Caco-2 (cell line): Measurements from ENCODE around the gene C18orf63. TPM values are rescaled to one million over a fixed set of nuclear protein-coding genes. Genes with fewer than 3 reads are reported as not detected.
A peak's percentile ranks its signal among the peaks of the same experiment; 100 is the strongest.
"Not testable (repeated sequence)": the region's sequence is repeated elsewhere in the genome, so short reads cannot be mapped to it uniquely, and the experiment has no call there.

Experiments
- BruUV-seq: library from RNA; stranded (reverse); fragments of 400-500 nt; replicated peaks from 2 replicates; lab custom pipeline; 2021; lab: Mats Ljungman, UMichigan
- CTCF ChIA-PET: fragments of 300-600 bp; sonication (Branson Sonifier 250); formaldehyde crosslinking; loops from one replicate; lab custom pipeline; 2022; ENCODE audit warnings: antibody characterized with exemption; lab: Charles Lee
- POLR2A ChIA-PET: fragments of 300-600 bp; sonication (Branson Sonifier 250); formaldehyde crosslinking; loops from one replicate; lab custom pipeline; 2022; ENCODE audit warnings: antibody characterized with exemption; lab: Charles Lee
- DNase-seq, 2 experiments: peaks; one replicate each; pipeline versions ENCODE4 v3.0.0 to v3.0.0-alpha.2; 2020 to 2022
- H3K27me3 ChIP-seq: replicated peaks from 2 replicates; pipeline ENCODE4 v1.6.0; 2011; ENCODE audit warnings: low read length; ENCODE audit not compliant: control insufficient read depth, insufficient read depth
- H3K36me3 ChIP-seq: 2 replicates; pipeline ENCODE4 v1.5.1; 2011; ENCODE audit warnings: low read length; ENCODE audit not compliant: control insufficient read depth, insufficient read depth
- H3K4me1 ChIP-seq: fragments of 250-450 bp; sonication (Bioruptor Pico); 2 replicates; pipeline ENCODE4 v1.5.1; 2020; ENCODE audit warnings: mild to moderate bottlenecking
- H3K4me3 ChIP-seq: 2 replicates; pipeline ENCODE4 v1.5.1; 2011; ENCODE audit warnings: low read depth, mild to moderate bottlenecking, control low read depth, low read length
- H3K9me3 ChIP-seq: fragments of 250-450 bp; sonication (Bioruptor Pico); 2 replicates; pipeline ENCODE4 v1.5.1; 2020; ENCODE audit warnings: mild to moderate bottlenecking, moderate library complexity
- H3K27ac Mint-ChIP-seq: one replicate; pipeline ENCODE4 v1.8.0; 2022; ENCODE audit warnings: mixed read lengths; ENCODE audit not compliant: unreplicated experiment
- H3K27me3 Mint-ChIP-seq: one replicate; pipeline ENCODE4 v1.8.0; 2022; ENCODE audit warnings: mixed read lengths; ENCODE audit not compliant: insufficient read depth, unreplicated experiment
- H3K36me3 Mint-ChIP-seq: one replicate; pipeline ENCODE4 v1.8.0; 2022; ENCODE audit warnings: mild to moderate bottlenecking, mixed read lengths; ENCODE audit not compliant: insufficient read depth, unreplicated experiment
- H3K4me1 Mint-ChIP-seq: one replicate; pipeline ENCODE4 v1.8.0; 2022; ENCODE audit warnings: low read depth, mixed read lengths; ENCODE audit not compliant: unreplicated experiment
- H3K4me3 Mint-ChIP-seq: one replicate; pipeline ENCODE4 v1.8.0; 2022; ENCODE audit warnings: mild to moderate bottlenecking, moderate library complexity, mixed read lengths; ENCODE audit not compliant: unreplicated experiment
- H3K9me3 Mint-ChIP-seq: one replicate; pipeline ENCODE4 v1.8.0; 2022; ENCODE audit warnings: mixed read lengths; ENCODE audit not compliant: unreplicated experiment
- CTCF ChIP-seq, 2 experiments: fragments of 200-600 bp in 1 of 2; IDR thresholded peaks; 1 replicate in 1 of 2; 2 replicates in 1 of 2; pipeline versions ENCODE4 v1.5.1 to v1.8.0; 2011 to 2022; ENCODE audit warnings: antibody characterized with exemption in 1 of 2, control low read depth in 1 of 2, inconsistent platforms in 1 of 2, low read depth in 1 of 2, low read length in 1 of 2, mild to moderate bottlenecking in 1 of 2, moderate library complexity in 1 of 2; ENCODE audit not compliant: insufficient read depth in 1 of 2, severe bottlenecking in 1 of 2, unreplicated experiment in 1 of 2
- intact Hi-C: fragments of 100-400 bp; cut with micrococcal nuclease; formaldehyde crosslinking; loops from one replicate; pipeline ENCODE4 v1.10.0; 2022; ENCODE audit not compliant: unreplicated experiment
- total RNA-seq: library from RNA; stranded (reverse); gene quantifications from 2 replicates; pipeline ENCODE4 v1.2.3, GENCODE V29; 2022

Gene C18orf63
- total RNA-seq, 1 experiment from 2014 or later, result not detected

GRCh38 chr18:74291472-74291770 is 24.2 kb upstream of the C18orf63 start:
- Mint-ChIP-seq H3K4me3 (peak overlapping the region; percentile 78), H3K9me3 (no peaks in the 10 kb centered on the region), H3K4me1 (peaks cover 10% of the 10 kb centered on the region), H3K27me3 (no peaks in the 10 kb centered on the region), H3K27ac (peak overlapping the region; percentile 54), H3K36me3 (peaks cover 18% of the 10 kb centered on the region)
- no TSS peak for BruUV-seq
- intact Hi-C loops, result loop anchor here (1.0 to 2.0 kb wide), 2 partner anchors 39 to 49 kb away; no protein-coding TSS in a partner anchor
- H3K9me3 ChIP-seq, result no peaks in the 10 kb centered on the region
- no peaks in the 10 kb centered on the region for H3K27me3 ChIP-seq
- H3K36me3 ChIP-seq, result no peaks in the 10 kb centered on the region
- TF ChIP-seq CTCF (IDR thresholded peaks at IDR 0.05; ENCODE audit: insufficient read depth in 1 of 2, low read depth in 1 of 2, low read length in 1 of 2, severe bottlenecking in 1 of 2, unreplicated experiment in 1 of 2), result no peak
- no peak for DNase-seq
- ChIA-PET POLR2A (no interaction called here), CTCF (no interaction called here)
- H3K4me3 ChIP-seq, result peak overlapping the region; percentile 58
- 0 out of 2 replicates have a peak, but pooled peaks cover 5% of the 10 kb centered on the region for H3K4me1 ChIP-seq

- Histone ChIP-seq H3K27me3 (no peaks in the 10 kb centered on the region), H3K4me1 (0 out of 2 replicates have a peak, but pooled peaks cover 5% of the 10 kb centered on the region), H3K36me3 (no peaks in the 10 kb centered on the region), H3K9me3 (no peaks in the 10 kb centered on the region), H3K4me3 (peak within 1 kb of the TSS; percentile 58)
- H3K9me3 Mint-ChIP-seq, result no peaks in the 10 kb centered on the region
- peaks cover 10% of the 10 kb centered on the region for H3K4me1 Mint-ChIP-seq
- TF ChIP-seq CTCF (IDR thresholded peaks at IDR 0.05; ENCODE audit: insufficient read depth in 1 of 2, low read depth in 1 of 2, low read length in 1 of 2, severe bottlenecking in 1 of 2, unreplicated experiment in 1 of 2), result no peak
- POLR2A ChIA-PET, result no interaction called here
- peak; percentile 94 to 95 for DNase-seq
- peaks cover 18% of the 10 kb centered on the region for H3K36me3 Mint-ChIP-seq
- no TSS peak for BruUV-seq
- no peaks in the 10 kb centered on the region for H3K27me3 Mint-ChIP-seq
- H3K27ac Mint-ChIP-seq, result peak within 1 kb of the TSS; percentile 54
- H3K4me3 Mint-ChIP-seq, result peak within 1 kb of the TSS; percentile 78
- CTCF ChIA-PET, result interaction anchor here (0.6 kb wide), 1 partner anchor 94 kb away, joined by 3 read pairs; no protein-coding TSS in a partner anchor
- intact Hi-C loops, result loop anchor here (1.0 to 2.0 kb wide), 3 partner anchors 39 to 96 kb away; no protein-coding TSS in a partner anchor
These were observed 23.7 kb upstream of the C18orf63 start, which contains the start of gene CYB5A for GRCh38 chr18:74291771-74292540. CYB5A (minus strand) TSS chr18:74291963; CDS start chr18:74291875, 88 bp downstream.

DNA sequence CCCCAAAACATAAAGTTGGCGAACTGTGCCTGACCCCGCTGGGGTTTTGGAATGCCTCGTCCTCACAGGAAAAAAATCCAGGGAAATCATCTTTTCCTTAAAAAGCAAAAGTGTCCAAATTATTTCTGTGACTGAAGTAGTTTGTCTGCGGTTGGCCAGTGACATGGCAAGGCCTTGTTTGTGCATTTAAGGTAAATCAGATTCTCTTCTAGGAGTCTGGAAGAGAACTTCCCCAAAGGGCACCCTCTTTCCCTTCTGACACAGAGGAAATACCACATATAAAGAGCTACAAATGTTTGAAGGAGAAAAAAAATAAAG is 23.1 kb upstream of the C18orf63 start:
- no peak for DNase-seq
- Mint-ChIP-seq H3K4me1 (peaks cover 10% of the 10 kb centered on the region), H3K36me3 (peaks cover 18% of the 10 kb centered on the region), H3K9me3 (no peaks in the 10 kb centered on the region), H3K4me3 (peak overlapping the region; percentile 78), H3K27me3 (no peaks in the 10 kb centered on the region), H3K27ac (no peak overlapping the region)
- TF ChIP-seq CTCF (IDR thresholded peaks at IDR 0.05; ENCODE audit: insufficient read depth in 1 of 2, low read depth in 1 of 2, low read length in 1 of 2, severe bottlenecking in 1 of 2, unreplicated experiment in 1 of 2), result no peak
- Histone ChIP-seq H3K36me3 (no peaks in the 10 kb centered on the region), H3K9me3 (no peaks in the 10 kb centered on the region), H3K27me3 (no peaks in the 10 kb centered on the region), H3K4me1 (0 out of 2 replicates have a peak, but pooled peaks cover 5% of the 10 kb centered on the region), H3K4me3 (peak overlapping the region; percentile 39)
- CTCF ChIA-PET, result interaction anchor here (0.6 to 0.7 kb wide), 2 partner anchors 34 to 94 kb away, joined by 3 read pairs; no protein-coding TSS in a partner anchor
- no TSS peak for BruUV-seq
- POLR2A ChIA-PET, result no interaction called here
- intact Hi-C loops, result loop anchor here (1.0 kb wide), 1 partner anchor 96 kb away; no protein-coding TSS in a partner anchor

DNA sequence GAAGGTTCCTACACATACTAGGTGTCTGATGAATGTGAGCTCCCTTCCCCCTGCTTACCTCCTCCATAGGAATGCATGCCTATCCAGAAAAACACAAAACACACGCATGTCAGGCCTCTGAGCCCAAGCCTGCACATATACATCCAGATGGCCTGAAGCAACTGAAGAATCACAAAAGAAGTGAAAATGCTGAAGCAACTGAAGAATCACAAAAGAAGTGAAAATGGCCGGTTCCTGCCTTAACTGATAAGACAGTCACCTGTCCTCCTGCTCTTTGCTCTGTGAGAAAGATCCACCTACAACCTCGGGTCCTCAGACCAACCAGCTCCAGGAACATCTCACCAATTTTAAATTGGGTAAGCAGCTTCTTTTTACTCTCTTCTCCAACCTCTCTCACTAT is 22.7 kb upstream of the C18orf63 start:
- H3K36me3 ChIP-seq, H3K4me1 ChIP-seq, POLR2A ChIA-PET, H3K27me3 Mint-ChIP-seq, H3K9me3 ChIP-seq, BruUV-seq, H3K27me3 ChIP-seq, H3K9me3 Mint-ChIP-seq, H3K4me1 Mint-ChIP-seq, H3K27ac Mint-ChIP-seq, DNase-seq, H3K4me3 ChIP-seq: not testable (repeated sequence)
- intact Hi-C loops, result loop anchor here (1.0 kb wide), 1 partner anchor 97 kb away; no protein-coding TSS in a partner anchor
- peak overlapping the region; percentile 78 for H3K4me3 Mint-ChIP-seq
- H3K36me3 Mint-ChIP-seq, result peaks cover 18% of the 10 kb centered on the region
- CTCF ChIA-PET, result interaction anchor here (0.7 kb wide), 1 partner anchor 33 kb away, joined by 3 read pairs; no protein-coding TSS in a partner anchor
